ENCODE results near the gene TSC2.

DNA sequence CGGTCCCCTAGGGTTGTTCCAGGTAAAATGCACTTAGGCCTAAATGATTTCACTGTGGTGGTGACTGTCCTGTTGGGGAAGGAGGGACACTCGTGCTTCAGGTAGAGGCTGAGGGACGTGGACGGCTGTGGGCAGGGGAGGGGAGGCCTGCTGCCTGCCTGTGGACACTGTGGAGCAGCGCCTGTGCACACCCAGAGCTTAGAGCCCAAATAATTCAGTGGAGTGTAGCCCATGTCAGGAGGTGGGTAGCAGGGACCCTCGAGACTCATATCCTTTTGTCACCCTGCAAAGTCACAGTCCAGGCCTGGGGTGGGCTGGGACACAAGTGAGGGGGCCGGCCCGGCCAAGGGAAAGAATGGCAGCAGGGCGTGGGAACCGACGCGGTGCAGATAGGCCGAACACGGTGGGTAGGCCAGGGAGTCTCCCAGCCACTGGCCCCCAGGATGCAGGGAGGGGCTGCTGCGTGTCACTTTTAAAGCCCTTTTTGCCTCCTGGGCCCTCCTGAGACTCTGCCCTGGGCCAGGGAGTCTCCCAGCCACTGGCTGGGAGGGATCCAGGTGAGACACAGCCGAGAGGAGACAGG lies 21.8 kb upstream of the TSC2 start:
- TF ChIP-seq, protein P1, sequence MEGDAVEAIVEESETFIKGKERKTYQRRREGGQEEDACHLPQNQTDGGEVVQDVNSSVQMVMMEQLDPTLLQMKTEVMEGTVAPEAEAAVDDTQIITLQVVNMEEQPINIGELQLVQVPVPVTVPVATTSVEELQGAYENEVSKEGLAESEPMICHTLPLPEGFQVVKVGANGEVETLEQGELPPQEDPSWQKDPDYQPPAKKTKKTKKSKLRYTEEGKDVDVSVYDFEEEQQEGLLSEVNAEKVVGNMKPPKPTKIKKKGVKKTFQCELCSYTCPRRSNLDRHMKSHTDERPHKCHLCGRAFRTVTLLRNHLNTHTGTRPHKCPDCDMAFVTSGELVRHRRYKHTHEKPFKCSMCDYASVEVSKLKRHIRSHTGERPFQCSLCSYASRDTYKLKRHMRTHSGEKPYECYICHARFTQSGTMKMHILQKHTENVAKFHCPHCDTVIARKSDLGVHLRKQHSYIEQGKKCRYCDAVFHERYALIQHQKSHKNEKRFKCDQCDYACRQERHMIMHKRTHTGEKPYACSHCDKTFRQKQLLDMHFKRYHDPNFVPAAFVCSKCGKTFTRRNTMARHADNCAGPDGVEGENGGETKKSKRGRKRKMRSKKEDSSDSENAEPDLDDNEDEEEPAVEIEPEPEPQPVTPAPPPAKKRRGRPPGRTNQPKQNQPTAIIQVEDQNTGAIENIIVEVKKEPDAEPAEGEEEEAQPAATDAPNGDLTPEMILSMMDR (conservative IDR thresholded peaks at IDR 0.05; ENCODE audit: low read length): no peak
- TF ChIP-seq EZH2phosphoT487 (IDR thresholded peaks at IDR 0.05; ENCODE audit: borderline replicate concordance, low read depth, low read length): no peak
